ENCODE data around the gene MAML3.

Gene MAML3

GRCh38 chr4:139918591-139918990 lies 235.4 kb downstream of the MAML3 start:
- no peak for ATAC-seq

DNA sequence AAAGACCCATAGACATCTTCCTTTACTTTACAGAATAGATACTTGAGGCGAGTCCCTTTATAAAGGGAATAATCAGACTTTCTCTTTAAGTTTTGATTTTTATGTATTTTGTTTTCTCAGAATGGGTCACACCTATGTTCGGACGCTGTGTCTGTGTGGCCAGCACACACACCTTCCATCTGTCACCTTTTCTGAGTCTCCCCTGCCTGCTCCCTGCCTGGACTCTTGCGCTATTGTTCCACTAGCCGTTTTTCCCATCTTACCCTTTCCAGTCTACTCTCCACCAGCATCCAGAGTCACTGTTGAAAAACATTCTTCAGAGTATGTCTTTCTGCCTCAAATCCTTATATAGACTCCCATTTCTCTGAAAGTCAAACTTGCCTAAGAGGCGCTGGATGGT lies 236.1 kb downstream of the MAML3 start:
- ATAC-seq = no peak

- ATAC-seq = no peak
These were observed 237.9 kb downstream of the MAML3 start for GRCh38 chr4:139916041-139916440.

GRCh38 chr4:139915037-139915436 lies 238.9 kb downstream of the MAML3 start:
- no peak for ATAC-seq

GRCh38 chr4:139913995-139914598 lies 239.9 kb downstream of the MAML3 start:
- no peak for ATAC-seq

DNA sequence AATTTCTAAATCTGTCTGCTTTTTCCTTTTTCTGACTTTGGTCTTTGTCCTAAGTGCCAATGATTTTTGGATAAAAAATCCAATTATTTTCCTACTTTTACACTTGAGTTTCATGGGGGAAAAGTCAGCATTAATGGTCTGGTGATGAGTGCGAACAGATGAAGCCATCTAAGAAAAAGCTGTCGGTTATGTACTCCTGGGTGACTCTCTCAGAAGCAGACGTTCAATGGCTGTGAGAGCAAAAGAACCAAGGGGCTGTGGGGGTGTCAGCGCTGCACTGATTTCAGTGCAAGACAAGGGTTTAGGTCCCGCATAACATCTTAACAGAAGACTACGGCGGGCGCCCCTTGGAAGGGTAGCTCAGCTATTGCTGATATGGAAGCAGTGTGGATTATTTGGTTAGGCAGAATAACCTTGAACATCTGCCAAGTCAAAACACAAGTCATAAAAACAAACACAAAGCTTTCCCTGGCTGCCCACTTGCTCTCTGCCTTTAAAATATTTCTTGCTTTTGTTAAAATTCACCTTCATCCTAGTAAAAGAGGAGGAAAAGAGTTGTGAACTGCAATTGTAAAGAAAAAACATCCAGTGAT lies 240.5 kb downstream of the MAML3 start:
- ATAC-seq = no peak

DNA sequence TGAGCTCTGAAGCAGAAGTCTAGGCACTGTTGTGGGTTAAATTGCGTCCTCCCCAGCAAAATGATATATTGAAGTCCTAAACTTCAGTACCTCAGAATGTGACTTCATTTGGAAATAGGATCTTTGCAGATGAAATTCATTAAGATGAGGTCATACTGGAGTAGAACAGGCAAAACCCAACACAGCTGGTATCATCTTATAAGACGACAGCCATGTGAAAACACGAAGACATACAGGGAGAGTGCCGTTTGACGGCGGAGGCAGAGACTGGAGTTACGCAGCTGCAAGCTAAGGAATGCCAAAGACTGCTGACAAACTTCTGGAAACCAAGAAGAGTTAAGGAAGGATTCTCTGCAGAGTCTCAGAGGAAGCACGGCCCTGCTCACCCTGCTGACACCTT lies 241.5 kb downstream of the MAML3 start:
- no peak for ATAC-seq

GRCh38 chr4:139910106-139910505 lies 243.9 kb downstream of the MAML3 start:
- ATAC-seq = no peak

- ATAC-seq = no peak
These were observed 245.1 kb downstream of the MAML3 start for GRCh38 chr4:139908636-139909437.

DNA sequence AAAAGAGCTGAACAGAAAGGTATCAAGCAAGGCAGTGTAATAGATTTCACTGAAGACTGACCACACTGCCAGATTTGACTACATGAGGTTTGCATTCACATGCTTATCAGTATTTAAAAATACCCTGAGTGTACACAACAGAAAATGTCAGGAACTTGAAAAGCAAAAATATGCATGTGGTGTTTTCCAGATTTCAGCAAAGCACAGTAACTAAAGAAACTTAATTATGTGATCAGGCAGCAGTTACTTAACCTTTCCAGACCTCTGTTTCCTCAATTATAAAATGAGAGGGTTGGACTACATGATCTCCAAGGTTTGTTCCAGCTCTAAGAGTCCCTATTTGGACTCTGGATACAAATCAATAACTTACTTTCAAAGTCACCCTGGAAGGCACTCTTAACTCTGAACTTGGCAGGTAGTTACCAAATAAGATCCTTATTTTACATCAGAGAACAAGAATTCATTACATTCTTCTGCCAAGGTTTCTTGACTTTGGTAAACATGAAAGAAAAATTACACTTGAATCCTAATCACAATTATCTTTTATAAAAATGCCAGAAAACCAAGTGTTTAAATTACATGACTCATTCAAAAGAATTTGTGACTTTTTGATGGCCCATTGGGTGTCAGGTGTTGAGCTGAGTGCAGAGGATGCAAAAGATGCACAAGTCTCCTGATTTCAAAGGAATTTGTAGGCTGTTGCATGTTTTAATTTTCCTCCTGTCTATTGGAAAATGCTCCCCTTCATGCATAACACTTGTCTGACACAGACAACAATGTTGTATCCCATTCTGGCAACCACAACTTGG lies 246.8 kb downstream of the MAML3 start:
- ATAC-seq = no peak

DNA sequence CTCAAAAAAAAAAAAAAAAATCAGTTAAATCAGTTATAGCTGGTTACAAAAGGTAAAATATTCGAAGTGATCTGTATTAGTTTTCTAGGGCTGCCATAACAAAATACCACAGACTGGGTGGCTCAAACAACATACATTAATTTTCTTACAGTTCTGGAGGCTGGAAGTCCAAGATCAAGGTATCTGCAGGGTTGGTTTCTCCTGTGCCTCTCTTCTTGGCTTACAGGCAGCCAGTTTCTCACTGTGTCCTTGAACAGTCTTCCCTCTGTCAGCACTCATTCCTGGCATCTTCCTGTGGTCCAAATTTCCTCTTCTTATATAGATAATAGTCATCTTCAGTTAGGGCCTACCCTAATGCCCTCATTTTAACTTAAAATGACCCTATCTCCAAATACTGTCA lies 248.5 kb downstream of the MAML3 start:
- ATAC-seq = no peak

DNA sequence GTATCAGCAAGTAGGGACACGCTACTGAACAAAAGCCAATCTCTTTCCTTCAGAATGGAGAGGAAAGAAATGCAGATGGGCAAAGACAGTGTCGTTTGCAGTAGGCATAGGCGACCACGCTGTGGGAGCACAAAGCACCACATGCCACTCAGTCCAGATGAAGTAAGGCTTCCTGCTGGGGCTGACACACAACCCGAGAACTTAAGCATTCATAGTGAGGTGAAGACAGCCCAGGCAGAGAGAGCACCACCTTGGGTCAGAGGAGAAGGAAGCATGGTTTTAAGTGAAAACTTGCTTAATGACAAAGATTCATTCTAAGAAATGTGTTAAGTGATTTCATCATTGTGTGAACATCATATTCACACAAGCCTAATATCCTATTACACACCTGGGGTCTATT lies 249.6 kb downstream of the MAML3 start:
- no peak for ATAC-seq

- no peak for ATAC-seq
These were observed 250.1 kb downstream of the MAML3 start for GRCh38 chr4:139903845-139904244.

- no peak for ATAC-seq
These were observed 251.4 kb downstream of the MAML3 start for GRCh38 chr4:139902321-139903320.

DNA sequence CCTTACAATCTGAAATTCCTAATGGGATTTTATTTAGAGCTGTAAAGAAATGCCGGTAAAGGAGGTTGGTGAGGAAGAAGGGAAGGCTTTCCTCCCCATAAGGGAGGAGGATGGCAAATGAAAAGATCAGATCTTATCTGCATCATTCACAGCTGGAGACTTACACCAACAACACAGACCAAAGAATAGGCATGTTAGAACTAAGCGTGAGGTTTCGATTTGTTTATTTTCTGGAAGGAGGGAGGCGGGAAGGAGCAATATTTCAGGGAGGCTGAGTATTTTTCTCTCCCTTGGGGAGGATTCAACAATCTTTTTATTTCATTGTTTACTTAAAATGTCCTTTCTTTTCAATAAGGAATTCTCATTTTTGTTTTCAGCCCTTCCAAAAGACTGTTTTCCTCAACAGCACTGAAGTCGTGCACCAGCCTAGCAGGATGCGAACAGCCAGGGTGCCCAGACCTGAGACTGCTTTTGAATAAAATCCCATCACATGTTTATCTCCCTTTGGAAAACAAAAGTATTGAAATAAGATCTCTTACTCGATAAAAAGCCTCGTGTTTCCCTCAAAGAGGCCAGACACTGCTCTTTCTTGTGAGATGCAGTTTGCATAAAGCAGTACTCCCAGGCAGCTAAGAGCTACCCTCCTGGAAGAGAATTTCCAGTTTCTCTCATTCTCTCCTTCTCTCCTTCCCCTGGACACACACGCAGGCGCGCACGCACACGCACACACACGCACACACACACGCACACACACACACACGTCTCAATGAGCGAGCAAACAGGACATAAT lies 252.3 kb downstream of the MAML3 start:
- ATAC-seq = no peak

- peak; percentile 52 to 65 for ATAC-seq
These were observed 253.0 kb downstream of the MAML3 start for GRCh38 chr4:139900964-139901376.

- no peak for ATAC-seq
These were observed 254.6 kb downstream of the MAML3 start for GRCh38 chr4:139899346-139899745.

DNA sequence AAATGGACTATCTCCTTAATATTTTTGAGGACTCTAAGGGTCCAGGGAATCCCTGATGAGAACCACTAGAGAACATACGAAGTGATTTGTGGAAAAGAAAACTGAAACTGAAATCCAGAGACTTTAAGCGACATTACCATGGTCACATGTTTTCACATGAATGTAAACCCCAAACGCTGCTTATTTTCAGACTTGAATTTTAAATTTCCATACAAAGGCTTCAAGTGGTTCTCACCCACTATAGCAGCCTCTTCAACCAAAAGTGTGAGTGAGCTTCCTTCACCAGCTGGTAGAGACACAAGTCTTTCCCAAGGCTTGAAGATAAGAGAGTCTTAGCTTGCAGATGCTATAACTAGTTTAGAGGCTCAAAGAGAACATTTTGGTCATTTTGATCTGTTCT lies 255.7 kb downstream of the MAML3 start:
- ATAC-seq = no peak

- ATAC-seq = no peak
These were observed 257.8 kb downstream of the MAML3 start for GRCh38 chr4:139896091-139896604.

DNA sequence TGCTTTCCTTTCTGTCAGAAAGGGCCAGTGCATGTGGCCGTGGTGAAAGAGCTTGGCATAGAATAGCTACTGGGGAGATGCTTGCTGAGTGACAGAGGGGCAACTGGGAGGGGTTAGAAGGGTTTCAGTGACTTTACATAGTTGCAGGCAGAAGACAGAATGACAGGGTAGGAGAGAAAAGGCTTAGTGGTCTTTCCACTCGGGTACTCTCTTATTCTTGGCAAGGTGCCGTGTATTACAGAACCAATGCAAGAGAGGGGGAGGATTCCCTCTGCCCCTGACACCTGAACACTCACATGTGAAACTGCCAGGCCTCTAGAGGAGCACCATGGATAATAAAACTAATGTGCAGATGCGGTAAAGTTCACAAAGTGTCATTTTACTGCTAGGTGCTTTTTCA lies 260.2 kb downstream of the MAML3 start:
- ATAC-seq = no peak
